Spleen (tissue), 11 donors: ENCODE data around the gene MMP15. TPM values are rescaled to one million over a fixed set of nuclear protein-coding genes. Genes with fewer than 3 reads are reported as not detected.

ENCODE experiments used
- DNase-seq: peaks from one replicate; pipeline ENCODE4 v3.0.0-alpha.2; 2020
- H3K27ac ChIP-seq, 8 donors: fragments of 200-600 bp; sonication (generic) in 7 of 8; 1 replicate in 4 of 8; 2 replicates in 4 of 8; pipeline versions ENCODE4 v1.5.0 to v1.8.0; 2016 to 2021; ENCODE audit warnings: inconsistent platforms in 4 of 8, mild to moderate bottlenecking in 4 of 8, moderate library complexity in 1 of 8
- H3K27me3 ChIP-seq, 7 donors: fragments of 200-600 bp; sonication (generic) in 6 of 7; replicated peaks in 1 of 7; 1 replicate in 4 of 7; 2 replicates in 3 of 7; pipeline versions ENCODE4 v1.5.0 to v1.8.0; 2016 to 2021; ENCODE audit warnings: inconsistent platforms in 3 of 7, mild to moderate bottlenecking in 1 of 7
- H3K36me3 ChIP-seq, 6 donors: fragments of 200-600 bp; sonication (generic) in 5 of 6; 1 replicate in 4 of 6; 2 replicates in 2 of 6; pipeline versions ENCODE4 v1.5.0 to v1.8.0; 2016 to 2021; ENCODE audit warnings: inconsistent platforms in 2 of 6
- H3K4me1 ChIP-seq, 6 donors: fragments of 200-600 bp; sonication (generic) in 5 of 6; 1 replicate in 3 of 6; 2 replicates in 3 of 6; pipeline versions ENCODE4 v1.5.0 to v1.8.0; 2016 to 2021; ENCODE audit warnings: inconsistent platforms in 3 of 6
- H3K4me3 ChIP-seq, 8 donors: fragments of 200-600 bp; sonication (generic) in 7 of 8; 1 replicate in 4 of 8; 2 replicates in 4 of 8; pipeline versions ENCODE4 v1.5.0 to v1.8.0; 2016 to 2021; ENCODE audit warnings: inconsistent platforms in 4 of 8, mild to moderate bottlenecking in 4 of 8, moderate library complexity in 2 of 8
- H3K9me3 ChIP-seq, 8 donors: fragments of 200-600 bp; sonication (generic) in 7 of 8; 1 replicate in 4 of 8; 2 replicates in 4 of 8; pipeline versions ENCODE4 v1.5.0 to v1.8.0; 2016 to 2021; ENCODE audit warnings: inconsistent platforms in 4 of 8
- CTCF ChIP-seq, 11 experiments: fragments of 200-600 bp in 7 of 11; fragments of 450-650 bp in 4 of 11; sonication (generic) in 4 of 11; IDR thresholded peaks in 8 of 11; conservative IDR thresholded peaks in 3 of 11; 1 replicate in 7 of 11; 2 replicates in 4 of 11; pipeline versions ENCODE4 v1.4.0 to v1.8.0; 2016 to 2021; ENCODE audit warnings: antibody characterized with exemption in 11 of 11, inconsistent platforms in 4 of 11, mild to moderate bottlenecking in 1 of 11
- POLR2A ChIP-seq, 3 donors: fragments of 450-650 bp; IDR thresholded peaks; one replicate each; pipeline ENCODE4 v1.5.1; 2017; ENCODE audit warnings: antibody characterized with exemption in 3 of 3, mild to moderate bottlenecking in 1 of 3
- POLR2AphosphoS5 ChIP-seq, 3 donors: sonication (generic); formaldehyde crosslinking; IDR thresholded peaks; one replicate each; pipeline ENCODE4 v1.5.1; 2017; ENCODE audit warnings: antibody characterized with exemption in 3 of 3
- WGBS, 5 donors: extraction: QIAGEN DNeasy Blood & Tissue Kit in 3 of 5; methylation state at CpG; one replicate each; pipeline versions ENCODE4 v1.1.5 to v1.1.7; 2013 to 2018; 5-methylcytosine and 5-hydroxymethylcytosine counted together
- intact Hi-C: fragments of 100-400 bp; cut with DNase I; formaldehyde crosslinking; loops from one replicate; pipeline ENCODE4 v1.15.0; 2023; ENCODE audit warnings: low total_unique reads
- polyA plus RNA-seq, 3 donors: library from polyadenylated mRNA; stranded (reverse); fragments of 200-250 nt; gene quantifications; one replicate each; pipeline ENCODE4 v1.2.1, GENCODE V29; 2013
- total RNA-seq, 7 donors: library from RNA; depleted of rRNA in 3 of 7; stranded (reverse); fragments of >200 nt in 3 of 7; fragmentation: NEBNext Ultra II Directional in 4 of 7; extraction: Animal tissue kit (Norgen Biotek cat#: 25700) in 4 of 7; gene quantifications; one replicate each; pipeline versions ENCODE4 v1.1.0 to v1.2.1, GENCODE V29; 2016 to 2021
- donor health status: healthy with polysubstance abuse.
- donor health status: DM: no; HTN: no; CAD: no; lungs with moderate emphysema.
- donor health status: DM: no; HTN: no; CAD: no.
- donor health status: Bipolar disorder and iron deficiency.
- donor health status: healthy.
- donor health status: DM: no; HTN: no; CAD: no.
- donor health status: DM: yes; HTN: yes; CAD: no.

Gene MMP15
- total and polyA plus RNA-seq, 10 donors: 2.3 to 24.2 (median 14.0) TPM

GRCh38 chr16:58042886-58043515 lies 17.4 kb downstream of the MMP15 start:
- intact Hi-C loops: no loop called here
- H3K27ac ChIP-seq: peak overlapping the region in 4 of 8 donors; percentile 0 to 72 (median 50)
- no peak for DNase-seq
- WGBS, 5 donors: 91 to 95% (median 94%) methylated on average over 15 to 16 of the region's 16 CpGs
- no peaks in the 10 kb centered on the region for H3K27me3 ChIP-seq
- no peaks in the 10 kb centered on the region for H3K9me3 ChIP-seq
- H3K4me3 ChIP-seq: no peak overlapping the region
- H3K36me3 ChIP-seq: peaks cover 0 to 54% (median 0%) of the 10 kb centered on the region in 6 donors
- TF ChIP-seq CTCF (IDR thresholded peaks at IDR 0.05 in 8 of 11, conservative IDR thresholded peaks at IDR 0.05 in 3 of 11) (no peak), POLR2A (IDR thresholded peaks at IDR 0.05) (no peak), POLR2AphosphoS5 (IDR thresholded peaks at IDR 0.05) (no peak)
- H3K4me1 ChIP-seq: peaks cover 5 to 72% (median 34%) of the 10 kb centered on the region in 6 donors

GRCh38 chr16:58043571-58044155 lies 18.1 kb downstream of the MMP15 start:
- DNase-seq: no peak
- Histone ChIP-seq H3K36me3 (peaks cover 0 to 54% (median 0%) of the 10 kb centered on the region in 6 donors), H3K9me3 (no peaks in the 10 kb centered on the region), H3K27me3 (no peaks in the 10 kb centered on the region), H3K27ac (peak overlapping the region in 5 of 8 donors; percentile 4 to 72 (median 39)), H3K4me3 (no peak overlapping the region), H3K4me1 (peaks cover 8 to 72% (median 37%) of the 10 kb centered on the region in 6 donors)
- intact Hi-C loops: no loop called here
- no peak for TF ChIP-seq CTCF (IDR thresholded peaks at IDR 0.05 in 8 of 11, conservative IDR thresholded peaks at IDR 0.05 in 3 of 11)
- no peak for TF ChIP-seq POLR2AphosphoS5 (IDR thresholded peaks at IDR 0.05)
- no peak for TF ChIP-seq POLR2A (IDR thresholded peaks at IDR 0.05)
- WGBS, 5 donors: 81 to 85% (median 83%) methylated on average over 5 to 7 of the region's 7 CpGs; no CpG with 5 or more reads in 1 of the 5 donors

GRCh38 chr16:58044266-58045019 lies 18.9 kb downstream of the MMP15 start:
- peaks cover 8 to 73% (median 34%) of the 10 kb centered on the region in 6 donors for H3K4me1 ChIP-seq
- no peak for DNase-seq
- H3K36me3 ChIP-seq: peaks cover 0 to 54% (median 0%) of the 10 kb centered on the region in 6 donors
- intact Hi-C loops: no loop called here
- WGBS, 5 donors: 64 to 92% (median 77%) methylated on average over 4 to 9 of the region's 9 CpGs
- TF ChIP-seq POLR2AphosphoS5 (IDR thresholded peaks at IDR 0.05) (no peak), POLR2A (IDR thresholded peaks at IDR 0.05) (no peak), CTCF (IDR thresholded peaks at IDR 0.05 in 8 of 11, conservative IDR thresholded peaks at IDR 0.05 in 3 of 11) (no peak)
- H3K27me3 ChIP-seq: no peaks in the 10 kb centered on the region
- H3K9me3 ChIP-seq: no peaks in the 10 kb centered on the region
- peak overlapping the region in 5 of 8 donors; percentile 15 to 83 (median 39) for H3K27ac ChIP-seq
- H3K4me3 ChIP-seq: no peak overlapping the region
